H1 (cell line): ENCODE data around the gene ADK. TPM values are rescaled to one million over a fixed set of nuclear protein-coding genes. Genes with fewer than 3 reads are reported as not detected.
"Not testable (repeated sequence)": the region's sequence is repeated elsewhere in the genome, so short reads cannot be mapped to it uniquely, and the experiment has no call there.

ENCODE experiments used
- CTCF ChIA-PET: fragments of 300-600 bp; sonication (Branson Sonifier 250); formaldehyde crosslinking; loops from one replicate; lab custom pipeline; 2021; ENCODE audit not compliant: partially characterized antibody; lab: Charles Lee
- POLR2A ChIA-PET: fragments of 300-600 bp; sonication (Branson Sonifier 250); formaldehyde crosslinking; loops from one replicate; lab custom pipeline; 2021; ENCODE audit warnings: inconsistent platforms; ENCODE audit not compliant: partially characterized antibody; lab: Charles Lee
- DNase-seq, 2 experiments: peaks; one replicate each; pipeline versions ENCODE4 v3.0.0 to v3.0.0-alpha.2; 2010 to 2022; ENCODE audit warnings: low spot score in 2 of 2, low read depth in 1 of 2, mixed read lengths in 1 of 2
- FAIRE-seq: peaks from 2 replicates; lab custom pipeline; 2011; peaks lifted over from hg19 to GRCh38; lab: Jason Lieb, UNC
- H2AFZ ChIP-seq: 2 replicates; pipeline ENCODE4 v1.8.1; 2012; ENCODE audit warnings: low read length, inconsistent platforms
- H2AK5ac ChIP-seq: 2 replicates; pipeline ENCODE4 v1.6.1; 2013; ENCODE audit warnings: low read depth, low read length
- H2BK120ac ChIP-seq: replicated peaks from 2 replicates; pipeline ENCODE3; 2013; ENCODE audit warnings: low read depth, low read length, inconsistent platforms
- H2BK12ac ChIP-seq: 2 replicates; pipeline ENCODE4 v1.6.1; 2013; ENCODE audit warnings: low read depth, low read length
- H2BK15ac ChIP-seq: 2 replicates; pipeline ENCODE4 v1.6.1; 2013; ENCODE audit warnings: low read length
- H2BK20ac ChIP-seq: 2 replicates; pipeline ENCODE4 v1.6.1; 2013; ENCODE audit warnings: low read length
- H2BK5ac ChIP-seq: 2 replicates; pipeline ENCODE4 v1.6.1; 2013; ENCODE audit warnings: low read depth, low read length
- H3K14ac ChIP-seq: 2 replicates; pipeline ENCODE4 v1.6.1; 2013; ENCODE audit warnings: inconsistent platforms; ENCODE audit not compliant: insufficient read length
- H3K18ac ChIP-seq: 2 replicates; pipeline ENCODE4 v1.6.1; 2013; ENCODE audit warnings: low read length; ENCODE audit errors: extremely low read depth
- H3K23ac ChIP-seq: 2 replicates; pipeline ENCODE4 v1.6.1; 2013; ENCODE audit warnings: inconsistent platforms; ENCODE audit not compliant: insufficient read length
- H3K23me2 ChIP-seq: 2 replicates; pipeline ENCODE4 v1.6.1; 2013; ENCODE audit warnings: low read depth, low read length
- H3K27ac ChIP-seq: 2 replicates; pipeline ENCODE4 v1.6.1; 2011; ENCODE audit warnings: low read depth, low read length, inconsistent platforms
- H3K27me3 ChIP-seq, 4 experiments: replicated peaks in 1 of 4; 1 replicate in 1 of 4; 2 replicates in 3 of 4; pipeline versions ENCODE4 v1.6.1 to v1.8.1; 2011 to 2013; ENCODE audit warnings: low read length in 3 of 4, mild to moderate bottlenecking in 3 of 4, inconsistent platforms in 2 of 4, mixed read lengths in 2 of 4, moderate library complexity in 1 of 4; ENCODE audit not compliant: control insufficient read depth in 3 of 4, insufficient read depth in 3 of 4; ENCODE audit errors: extremely low read depth in 1 of 4
- H3K36me3 ChIP-seq, 4 experiments: 2 replicates each; pipeline versions ENCODE4 v1.6.1 to v1.8.1; 2011 to 2013; ENCODE audit warnings: mild to moderate bottlenecking in 4 of 4, low read length in 3 of 4, moderate library complexity in 2 of 4, control low read depth in 1 of 4, inconsistent platforms in 1 of 4; ENCODE audit not compliant: insufficient read depth in 4 of 4, control insufficient read depth in 2 of 4
- H3K4ac ChIP-seq: replicated peaks from 2 replicates; pipeline ENCODE3; 2013; ENCODE audit warnings: low read length, low read depth, mixed read lengths, inconsistent platforms; ENCODE audit not compliant: insufficient read length
- H3K4me1 ChIP-seq, 4 experiments: replicated peaks in 1 of 4; 1 replicate in 1 of 4; 2 replicates in 3 of 4; pipeline versions ENCODE4 v1.6.1 to v1.8.1; 2011 to 2013; ENCODE audit warnings: low read length in 3 of 4, inconsistent platforms in 2 of 4, mixed read lengths in 1 of 4; ENCODE audit not compliant: insufficient read depth in 4 of 4, control insufficient read depth in 3 of 4
- H3K4me2 ChIP-seq, 2 experiments: 2 replicates each; pipeline versions ENCODE4 v1.6.1 to v1.8.1; 2011 to 2013; ENCODE audit warnings: low read depth in 2 of 2, low read length in 2 of 2, control low read depth in 1 of 2, inconsistent platforms in 1 of 2, mild to moderate bottlenecking in 1 of 2; ENCODE audit not compliant: insufficient read depth in 1 of 2
- H3K4me3 ChIP-seq, 4 experiments: fragments of 200-600, 300-600 bp in 1 of 4; sonication (generic), shearing (Covaris generic), sonication (Bioruptor Twin) in 1 of 4; 2 replicates each; pipeline versions ENCODE4 v1.5.1 to v1.8.1; 2011 to 2016; ENCODE audit warnings: low read length in 4 of 4, low read depth in 3 of 4, control low read depth in 2 of 4, inconsistent platforms in 2 of 4, mild to moderate bottlenecking in 2 of 4, mixed read lengths in 1 of 4, moderate library complexity in 1 of 4; ENCODE audit not compliant: insufficient read depth in 2 of 4; ENCODE audit errors: extremely low read depth in 1 of 4
- H3K56ac ChIP-seq: replicated peaks from 2 replicates; pipeline ENCODE3; 2013; ENCODE audit warnings: low read depth, mild to moderate bottlenecking, mixed read lengths, low read length, inconsistent platforms; ENCODE audit not compliant: insufficient read length
- H3K79me1 ChIP-seq: 2 replicates; pipeline ENCODE4 v1.6.1; 2013; ENCODE audit warnings: low read depth, low read length, control low read depth
- H3K79me2 ChIP-seq, 2 experiments: 2 replicates each; pipeline versions ENCODE4 v1.6.1 to v1.8.1; 2012 to 2013; ENCODE audit warnings: low read length in 2 of 2, mild to moderate bottlenecking in 2 of 2, inconsistent platforms in 1 of 2; ENCODE audit not compliant: insufficient read depth in 2 of 2, control insufficient read depth in 1 of 2
- H3K9ac ChIP-seq, 4 experiments: replicated peaks in 1 of 4; 1 replicate in 1 of 4; 2 replicates in 3 of 4; pipeline versions ENCODE4 v1.6.1 to v1.8.1; 2011 to 2013; ENCODE audit warnings: low read depth in 3 of 4, low read length in 3 of 4, control low read depth in 2 of 4, mild to moderate bottlenecking in 2 of 4, moderate library complexity in 2 of 4, inconsistent platforms in 1 of 4; ENCODE audit errors: extremely low read depth in 1 of 4
- H3K9me3 ChIP-seq, 2 experiments: 2 replicates each; pipeline versions ENCODE4 v1.6.1 to v1.8.1; 2012 to 2013; ENCODE audit warnings: mild to moderate bottlenecking in 2 of 2, moderate library complexity in 2 of 2, control low read depth in 1 of 2, inconsistent platforms in 1 of 2, low read depth in 1 of 2, low read length in 1 of 2, mixed read lengths in 1 of 2; ENCODE audit not compliant: insufficient read depth in 2 of 2
- H4K20me1 ChIP-seq, 2 experiments: replicated peaks in 1 of 2; 2 replicates each; pipeline versions ENCODE3 to v1.8.1; 2011 to 2013; ENCODE audit warnings: inconsistent platforms in 2 of 2, low read length in 2 of 2, mild to moderate bottlenecking in 1 of 2; ENCODE audit not compliant: insufficient read depth in 2 of 2, control insufficient read depth in 1 of 2
- H4K5ac ChIP-seq: 2 replicates; pipeline ENCODE4 v1.6.1; 2013; ENCODE audit warnings: low read length, low read depth, mixed read lengths, inconsistent platforms; ENCODE audit not compliant: insufficient read length
- H4K8ac ChIP-seq: 2 replicates; pipeline ENCODE4 v1.8.0; 2013; ENCODE audit warnings: mild to moderate bottlenecking, moderate library complexity, low read length, inconsistent platforms; ENCODE audit not compliant: insufficient read depth; ENCODE audit errors: extremely low read depth
- H4K91ac ChIP-seq: replicated peaks from 2 replicates; pipeline ENCODE3; 2013; ENCODE audit warnings: low read length, mixed read lengths, inconsistent platforms; ENCODE audit not compliant: insufficient read length
- WGBS, 2 experiments: shearing (Covaris generic) in 1 of 2; methylation state at CpG; one replicate each; pipeline versions ENCODE4 v1.1.6 to v1.1.7; 2013 to 2015; ENCODE audit warnings: low lambda C conversion rate in 2 of 2, mixed read lengths in 2 of 2, inconsistent platforms in 1 of 2, low coverage in 1 of 2, missing lambda C conversion rate in 1 of 2; ENCODE audit not compliant: insufficient replicate concordance in 2 of 2, insufficient coverage in 1 of 2, insufficient read length in 1 of 2; ENCODE audit errors: extremely low coverage in 1 of 2, missing lambda C conversion rate in 1 of 2; 5-methylcytosine and 5-hydroxymethylcytosine counted together
- polyA plus RNA-seq, 7 experiments: library from polyadenylated mRNA; depleted of rRNA in 3 of 7; stranded (reverse) in 5 of 7; unstranded in 2 of 7; fragments of >200 nt in 5 of 7; fragments of 200-250 nt in 2 of 7; gene quantifications; 1 replicate in 5 of 7; 2 replicates in 1 of 7; 4 replicates in 1 of 7; pipeline versions ENCODE4 v1.2.1 to v1.2.3, GENCODE V29; 2011 to 2013; ENCODE audit warnings: missing spikeins in 2 of 7, mixed read lengths in 2 of 7
- total RNA-seq: library from RNA; stranded (reverse); fragmentation: NEBNext Ultra II Directional; extraction: Animal tissue kit (Norgen Biotek cat#: 25700); gene quantifications from 2 replicates; pipeline ENCODE4 v1.2.1, GENCODE V29; 2021

ADK gene
- total and polyA plus RNA-seq, 2 of the 8 experiments (the other 6 are each of a cell fraction or from before 2014, with no cell fraction given) = 12.3 to 42.4 TPM

DNA sequence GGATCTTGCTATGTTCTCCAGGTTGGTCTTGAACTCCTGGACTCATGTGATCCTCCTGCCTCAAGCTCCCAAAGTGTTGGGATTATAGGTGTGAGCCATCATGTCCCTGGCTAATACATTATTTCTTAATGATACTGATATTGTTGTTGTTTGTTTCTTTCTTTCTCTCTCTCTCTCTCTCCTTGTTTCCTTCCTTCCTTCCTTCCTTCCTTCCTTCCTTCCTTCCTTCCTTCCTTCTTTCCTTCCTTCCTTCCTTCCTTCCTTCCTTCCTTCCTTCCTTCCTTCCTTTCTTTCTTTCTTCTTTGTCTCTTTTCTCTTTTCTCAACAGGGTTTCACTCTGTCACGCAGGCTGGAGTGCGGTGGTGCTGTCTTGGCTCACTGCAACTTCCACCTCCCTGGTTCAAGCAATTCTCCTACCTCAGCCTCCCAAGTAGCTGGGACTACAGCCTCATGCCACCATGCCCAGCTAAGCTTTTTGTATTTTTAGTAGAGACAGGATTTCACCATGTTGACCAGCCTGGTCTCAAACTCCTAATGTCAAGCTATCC, 149.1 kb downstream of the ADK start:
- H3K18ac ChIP-seq, H3K36me3 ChIP-seq, H2BK20ac ChIP-seq, H2BK12ac ChIP-seq, H3K79me1 ChIP-seq, H4K8ac ChIP-seq, H3K56ac ChIP-seq, H3K79me2 ChIP-seq, H3K4me1 ChIP-seq, H3K4me3 ChIP-seq, H3K27me3 ChIP-seq, H3K27ac ChIP-seq, H2AK5ac ChIP-seq, H3K23me2 ChIP-seq, DNase-seq, H3K9ac ChIP-seq, POLR2A ChIA-PET, FAIRE-seq, H2AFZ ChIP-seq, H3K23ac ChIP-seq, H2BK5ac ChIP-seq, H3K9me3 ChIP-seq, H3K4ac ChIP-seq, H4K91ac ChIP-seq, H2BK120ac ChIP-seq, H2BK15ac ChIP-seq, H4K5ac ChIP-seq, H4K20me1 ChIP-seq, H3K4me2 ChIP-seq, H3K14ac ChIP-seq: not testable (repeated sequence)
- CTCF ChIA-PET = interaction anchor here (1.6 kb wide), 1 partner anchor 58 kb away, joined by 4 read pairs; no protein-coding TSS in a partner anchor
- 100% methylated on average over 2 of the region's 2 CpGs; no CpG with 5 or more reads in 1 of the 2 experiments for WGBS, 2 experiments
